Fibroblast of skin of scalp (primary cell): ENCODE results near the gene NPY2R.

Source experiments
- DNase-seq: peaks from one replicate; pipeline ENCODE4 v3.0.0-alpha.2; 2013

NPY2R gene

GRCh38 chr4:155249016-155249566 is 40.7 kb downstream of the NPY2R start:
- no peak for DNase-seq

GRCh38 chr4:155252327-155252726 is 43.9 kb downstream of the NPY2R start:
- DNase-seq: no peak

GRCh38 chr4:155263480-155263879 is 55.0 kb downstream of the NPY2R start:
- DNase-seq: no peak

- DNase-seq: no peak
Measured at GRCh38 chr4:155265113-155265512, 56.7 kb downstream of the NPY2R start.
